ENCODE data around the gene ZNF423. TPM values are rescaled to one million over a fixed set of nuclear protein-coding genes. Genes with fewer than 3 reads are reported as not detected.

ZNF423 gene
- total RNA-seq, 4 donors from 2014 or later, result 7.0 to 19.7 (median 8.4) TPM

DNA sequence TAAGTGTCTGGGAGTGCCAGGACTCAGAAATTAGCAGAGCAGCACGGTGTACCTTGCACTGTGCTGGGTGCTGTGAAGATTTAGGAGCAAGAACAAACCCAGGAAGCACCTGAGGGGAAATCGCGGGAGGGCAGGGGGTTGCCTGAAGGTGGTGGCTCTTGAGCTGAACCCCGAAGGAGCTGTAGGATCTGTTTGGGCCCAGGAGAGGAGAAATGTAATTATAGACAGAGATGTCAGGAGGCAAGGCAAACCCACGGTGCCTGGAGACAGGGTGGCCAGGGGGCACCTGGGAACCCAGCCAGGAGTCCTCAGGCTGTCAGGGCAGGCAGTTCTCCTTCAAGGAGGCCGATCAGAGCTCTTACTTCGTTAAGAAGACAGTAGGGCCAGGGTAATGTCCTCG, 373.2 kb downstream of the ZNF423 start:
- peaks cover 0 to 17% (median 6%) of the 10 kb centered on the region in 3 donors for H3K4me1 ChIP-seq
- no peaks in the 10 kb centered on the region for H3K9me3 ChIP-seq
- H3K27me3 ChIP-seq, result no peaks in the 10 kb centered on the region
- H3K4me3 ChIP-seq, result no peak overlapping the region
- ATAC-seq, result no peak
- TF ChIP-seq POLR2A (IDR thresholded peaks at IDR 0.05), result no peak
- no peaks in the 10 kb centered on the region for H3K36me3 ChIP-seq
- no peak overlapping the region for H3K27ac ChIP-seq
- WGBS, 2 donors (ENCODE audit: low coverage in 1 of 2), result 60 to 84% methylated on average over 3 to 8 of the region's 8 CpGs

DNA sequence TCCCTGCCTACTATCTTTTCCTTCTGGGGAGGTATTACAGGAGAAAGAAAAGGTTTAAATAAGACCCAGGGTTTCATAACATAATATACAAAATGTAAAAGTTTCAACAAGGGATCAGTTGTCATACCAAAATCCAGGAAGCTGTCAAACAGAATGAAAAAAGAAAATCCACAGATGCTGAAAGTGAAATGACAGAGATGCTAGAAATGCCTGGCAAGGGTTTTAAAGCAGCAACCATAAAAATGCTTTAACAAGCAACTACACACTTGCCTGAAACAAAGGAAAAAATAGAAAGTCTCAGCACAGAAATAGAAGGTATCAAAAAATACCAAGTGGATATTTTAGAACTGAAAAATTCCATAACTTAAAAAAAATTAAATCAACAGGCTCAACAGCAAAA, 377.3 kb downstream of the ZNF423 start:
- no peak overlapping the region for H3K4me3 ChIP-seq

DNA sequence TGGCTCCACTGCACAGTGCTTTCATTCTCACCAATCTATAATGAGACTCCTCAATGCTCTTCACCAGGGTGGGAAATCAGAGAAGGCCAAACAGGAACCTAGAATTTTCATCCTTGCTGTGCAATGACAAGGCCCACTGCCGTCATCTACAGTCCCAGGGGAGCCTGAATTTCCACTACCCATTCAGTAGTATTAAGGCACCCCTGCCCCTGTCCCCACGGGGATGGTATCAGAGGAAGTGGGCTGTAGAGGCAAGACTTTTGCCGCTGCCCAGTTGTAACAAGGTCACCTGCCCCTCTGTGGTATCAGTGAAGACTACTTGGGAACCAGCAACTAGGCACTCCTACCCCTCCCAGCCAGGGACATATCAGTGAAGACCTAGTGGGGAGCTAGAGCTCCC, 377.8 kb downstream of the ZNF423 start:
- TF ChIP-seq POLR2A (IDR thresholded peaks at IDR 0.05) (no peak), EP300 (IDR thresholded peaks at IDR 0.05) (no peak), POLR2AphosphoS5 (IDR thresholded peaks at IDR 0.05) (no peak)
- TF ChIP-seq, protein P1, sequence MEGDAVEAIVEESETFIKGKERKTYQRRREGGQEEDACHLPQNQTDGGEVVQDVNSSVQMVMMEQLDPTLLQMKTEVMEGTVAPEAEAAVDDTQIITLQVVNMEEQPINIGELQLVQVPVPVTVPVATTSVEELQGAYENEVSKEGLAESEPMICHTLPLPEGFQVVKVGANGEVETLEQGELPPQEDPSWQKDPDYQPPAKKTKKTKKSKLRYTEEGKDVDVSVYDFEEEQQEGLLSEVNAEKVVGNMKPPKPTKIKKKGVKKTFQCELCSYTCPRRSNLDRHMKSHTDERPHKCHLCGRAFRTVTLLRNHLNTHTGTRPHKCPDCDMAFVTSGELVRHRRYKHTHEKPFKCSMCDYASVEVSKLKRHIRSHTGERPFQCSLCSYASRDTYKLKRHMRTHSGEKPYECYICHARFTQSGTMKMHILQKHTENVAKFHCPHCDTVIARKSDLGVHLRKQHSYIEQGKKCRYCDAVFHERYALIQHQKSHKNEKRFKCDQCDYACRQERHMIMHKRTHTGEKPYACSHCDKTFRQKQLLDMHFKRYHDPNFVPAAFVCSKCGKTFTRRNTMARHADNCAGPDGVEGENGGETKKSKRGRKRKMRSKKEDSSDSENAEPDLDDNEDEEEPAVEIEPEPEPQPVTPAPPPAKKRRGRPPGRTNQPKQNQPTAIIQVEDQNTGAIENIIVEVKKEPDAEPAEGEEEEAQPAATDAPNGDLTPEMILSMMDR (IDR thresholded peaks at IDR 0.05), result no peak
- no peaks in the 10 kb centered on the region for H3K9me3 ChIP-seq
- no peaks in the 10 kb centered on the region for H3K27me3 ChIP-seq
- ATAC-seq, result no peak
- no peak overlapping the region for H3K27ac ChIP-seq
- no CpG with 5 or more reads among the region's 3 CpGs for WGBS, 2 donors (ENCODE audit: low coverage in 1 of 2)
- no peaks in the 10 kb centered on the region for H3K36me3 ChIP-seq
- no peak overlapping the region for H3K4me3 ChIP-seq
- H3K4me1 ChIP-seq, result no peaks in the 10 kb centered on the region

More for the DNA sequence above, 377.3 kb downstream of the ZNF423 start:
- no peak for ATAC-seq
- peaks cover 0 to 2% (median under 1%) of the 10 kb centered on the region in 3 donors for H3K4me1 ChIP-seq
- H3K27ac ChIP-seq, result no peak overlapping the region
- no peaks in the 10 kb centered on the region for H3K27me3 ChIP-seq
- no peaks in the 10 kb centered on the region for H3K9me3 ChIP-seq
- no peaks in the 10 kb centered on the region for H3K36me3 ChIP-seq
- TF ChIP-seq EP300 (IDR thresholded peaks at IDR 0.05), result no peak
- TF ChIP-seq, protein P1 (IDR thresholded peaks at IDR 0.05), result no peak
- TF ChIP-seq POLR2A (IDR thresholded peaks at IDR 0.05), result no peak
- TF ChIP-seq POLR2AphosphoS5 (IDR thresholded peaks at IDR 0.05), result no peak

DNA sequence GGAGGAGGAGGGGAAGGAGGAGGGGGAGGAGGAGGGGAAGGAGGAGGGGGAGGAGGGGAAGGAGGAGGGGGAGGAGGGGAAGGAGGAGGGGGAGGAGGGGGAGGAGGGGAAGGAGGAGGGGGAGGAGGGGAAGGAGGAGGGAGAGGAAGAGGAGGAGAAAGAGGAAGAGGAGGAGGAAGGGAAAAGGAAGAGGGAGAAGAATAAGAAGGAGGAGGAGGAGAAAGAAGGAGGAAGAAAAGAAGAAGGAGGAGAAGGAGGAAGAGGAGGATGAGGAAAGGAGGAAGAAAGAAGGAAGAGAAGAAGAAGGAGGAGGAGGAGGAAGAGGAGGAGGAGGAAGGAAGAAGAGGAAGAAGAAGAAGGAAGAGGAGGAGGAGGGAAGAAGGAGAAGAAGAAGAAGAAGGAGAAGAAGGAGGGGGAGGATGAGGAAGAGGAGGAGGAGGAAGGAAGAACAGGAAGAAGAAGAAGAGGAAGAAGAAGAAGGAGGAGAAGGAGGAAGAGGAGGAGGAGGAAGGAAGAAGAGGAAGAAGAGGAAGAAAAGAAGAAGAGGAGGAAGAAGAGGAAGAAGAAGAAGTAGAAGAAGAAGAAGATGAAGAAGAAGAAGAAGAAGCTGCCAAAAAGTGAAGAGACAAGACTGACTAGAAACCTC, 378.5 kb downstream of the ZNF423 start:
- no peak for ATAC-seq
- Histone ChIP-seq H3K27ac (no peak overlapping the region), H3K36me3 (no peaks in the 10 kb centered on the region), H3K4me1 (no peaks in the 10 kb centered on the region), H3K27me3 (no peaks in the 10 kb centered on the region), H3K4me3 (no peak overlapping the region), H3K9me3 (no peaks in the 10 kb centered on the region)
- TF ChIP-seq EP300 (IDR thresholded peaks at IDR 0.05) (no peak), POLR2A (IDR thresholded peaks at IDR 0.05) (no peak), POLR2AphosphoS5 (IDR thresholded peaks at IDR 0.05) (no peak)
- TF ChIP-seq, protein P1 (IDR thresholded peaks at IDR 0.05), result no peak

DNA sequence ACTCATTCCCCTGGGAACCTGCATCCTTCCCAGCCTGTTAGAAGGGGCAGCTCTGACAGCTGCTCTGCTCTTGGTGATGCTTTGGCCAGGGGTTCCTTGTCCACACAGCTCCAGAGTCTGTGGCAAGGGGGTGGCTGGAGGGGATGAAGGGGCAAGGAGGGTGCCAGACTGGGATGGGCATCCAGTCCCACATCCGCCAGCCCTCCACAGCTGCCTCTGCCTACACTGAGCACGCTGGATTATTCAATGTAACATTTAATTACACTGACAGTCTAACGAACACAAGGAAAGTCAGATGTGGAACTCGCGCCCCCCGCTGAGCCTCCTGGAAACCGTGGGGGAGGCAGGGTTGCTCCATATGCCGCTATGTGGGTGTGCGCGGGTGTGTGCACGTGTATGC, 381.2 kb downstream of the ZNF423 start:
- Histone ChIP-seq H3K9me3 (no peaks in the 10 kb centered on the region), H3K27me3 (no peaks in the 10 kb centered on the region), H3K36me3 (no peaks in the 10 kb centered on the region), H3K27ac (no peak overlapping the region), H3K4me3 (no peak overlapping the region), H3K4me1 (no peaks in the 10 kb centered on the region)
- no peak for TF ChIP-seq EP300 (IDR thresholded peaks at IDR 0.05)
- ATAC-seq, result no peak
- WGBS, 2 donors (ENCODE audit: low coverage in 1 of 2), result 70 to 71% methylated on average over 4 to 6 of the region's 11 CpGs

DNA sequence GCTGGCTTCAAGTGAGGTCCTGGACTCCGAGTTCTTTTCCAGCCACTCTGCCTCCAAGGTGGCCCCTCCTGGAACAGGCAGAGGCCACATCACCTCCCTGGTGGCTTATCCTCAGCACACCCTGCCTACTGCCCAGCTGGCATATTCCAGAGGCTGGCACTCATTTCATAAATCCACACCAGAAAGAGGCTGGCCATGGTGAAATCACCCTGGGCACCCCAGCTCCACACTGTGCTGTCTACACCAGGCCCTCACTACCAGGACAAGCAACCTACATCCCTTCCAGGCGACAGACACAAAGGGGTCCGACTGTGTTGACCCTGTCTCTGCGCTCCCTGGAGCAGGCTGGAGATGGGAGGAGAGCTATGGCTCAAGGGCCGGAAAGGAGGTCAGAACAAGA, 382.1 kb downstream of the ZNF423 start:
- Histone ChIP-seq H3K4me3 (no peak overlapping the region), H3K27me3 (no peaks in the 10 kb centered on the region), H3K4me1 (no peaks in the 10 kb centered on the region), H3K9me3 (no peaks in the 10 kb centered on the region), H3K27ac (no peak overlapping the region), H3K36me3 (no peaks in the 10 kb centered on the region)
- no peak for ATAC-seq
- TF ChIP-seq POLR2AphosphoS5 (IDR thresholded peaks at IDR 0.05) (no peak), EP300 (IDR thresholded peaks at IDR 0.05) (no peak), POLR2A (IDR thresholded peaks at IDR 0.05) (no peak)
- TF ChIP-seq, protein P1 (IDR thresholded peaks at IDR 0.05), result no peak
- no CpG with 5 or more reads among the region's 5 CpGs for WGBS, 2 donors (ENCODE audit: low coverage in 1 of 2)
